Measurements from ENCODE around the gene DMD. TPM values are rescaled to one million over a fixed set of nuclear protein-coding genes. Genes with fewer than 3 reads are reported as not detected.

Gene DMD
- total RNA-seq, 1 donor from 2014 or later: 143 TPM

DNA sequence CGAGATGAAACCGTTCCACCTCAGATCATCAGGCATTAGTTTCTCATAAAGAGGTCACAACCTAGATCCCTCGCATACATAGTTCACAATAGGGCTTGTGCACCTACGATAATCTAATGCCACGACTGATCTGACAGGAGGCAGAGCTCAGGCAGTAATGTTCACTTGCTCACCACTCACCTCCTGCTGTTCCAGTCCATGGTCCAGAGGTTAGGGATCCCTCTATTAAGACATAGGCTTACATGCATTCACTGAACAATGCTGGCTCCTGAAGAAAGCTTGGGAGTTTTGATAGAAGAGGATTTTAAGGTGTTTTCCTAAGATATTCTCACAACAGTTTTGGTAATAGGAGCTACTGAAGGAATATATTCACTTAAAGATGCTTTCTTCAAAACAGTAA is 1903.4 kb downstream of the DMD start:
- H3K36me3 ChIP-seq: no peaks in the 10 kb centered on the region
- no peak overlapping the region for H3K27ac ChIP-seq (replicated peaks)
- H3K4me1 ChIP-seq: no peaks in the 10 kb centered on the region
- no peak for TF ChIP-seq CTCF (IDR thresholded peaks at IDR 0.05; ENCODE audit: borderline replicate concordance)
- intact Hi-C loops (cut with micrococcal nuclease): no loop called here
- no peak for DNase-seq
- no peak overlapping the region for H3K4me3 ChIP-seq
- H3K9me3 ChIP-seq (replicated peaks): no peaks in the 10 kb centered on the region
- H3K27me3 ChIP-seq (ENCODE audit: low read depth): no peaks in the 10 kb centered on the region

DNA sequence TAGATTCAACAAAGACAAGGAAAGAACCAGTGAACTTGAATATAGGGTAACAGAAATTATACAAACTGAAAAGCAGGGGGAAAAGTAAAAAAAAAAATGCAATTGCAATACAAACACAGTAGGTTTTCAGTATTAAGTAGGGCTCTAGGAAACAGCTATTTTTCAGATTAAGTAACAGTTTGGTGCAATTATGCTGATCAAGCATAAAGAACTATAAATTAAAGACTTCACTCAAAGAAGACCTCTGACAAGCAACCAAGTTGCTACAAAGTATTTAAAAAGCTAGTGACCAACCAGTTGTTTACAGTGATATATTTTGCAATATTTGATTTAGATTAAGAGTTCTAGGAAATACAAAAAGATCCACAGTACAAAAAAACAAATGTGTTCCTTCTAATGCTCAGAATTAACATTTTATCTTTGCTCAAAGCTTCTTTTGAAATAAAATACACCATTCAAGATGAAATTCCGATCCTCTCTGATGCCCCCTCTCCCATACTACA is 1908.7 kb downstream of the DMD start:
- DNase-seq: no peak
- no peak overlapping the region for H3K4me3 ChIP-seq
- no peak for TF ChIP-seq CTCF (IDR thresholded peaks at IDR 0.05; ENCODE audit: borderline replicate concordance)
- H3K27me3 ChIP-seq (ENCODE audit: low read depth): no peaks in the 10 kb centered on the region
- no peaks in the 10 kb centered on the region for H3K36me3 ChIP-seq
- no peak overlapping the region for H3K27ac ChIP-seq (replicated peaks)
- intact Hi-C loops (cut with micrococcal nuclease): no loop called here
- no peaks in the 10 kb centered on the region for H3K4me1 ChIP-seq
- H3K9me3 ChIP-seq (replicated peaks): no peaks in the 10 kb centered on the region

DNA sequence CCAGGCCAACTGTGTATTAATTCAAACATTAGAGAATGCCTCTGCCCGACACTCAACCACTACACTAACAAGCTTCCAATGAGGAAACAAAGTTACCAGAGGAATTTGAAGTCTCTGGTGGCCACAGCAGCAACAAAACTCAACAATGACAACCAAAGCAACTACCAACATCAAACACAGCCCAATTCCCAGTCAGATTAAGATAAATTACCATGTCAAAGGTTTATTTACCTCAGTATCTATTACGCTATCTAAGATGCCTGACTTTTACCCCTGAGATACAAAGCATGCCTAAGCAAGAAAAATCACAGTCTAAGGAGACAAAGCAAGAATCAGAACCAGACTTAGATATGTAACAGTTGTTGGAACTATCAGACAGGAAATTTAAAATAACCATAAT is 1909.4 kb downstream of the DMD start:
- intact Hi-C loops (cut with micrococcal nuclease): no loop called here
- H3K27me3 ChIP-seq (ENCODE audit: low read depth): no peaks in the 10 kb centered on the region
- no peaks in the 10 kb centered on the region for H3K9me3 ChIP-seq (replicated peaks)
- TF ChIP-seq CTCF (IDR thresholded peaks at IDR 0.05; ENCODE audit: borderline replicate concordance): no peak
- DNase-seq: no peak
- no peak overlapping the region for H3K27ac ChIP-seq (replicated peaks)
- no peak overlapping the region for H3K4me3 ChIP-seq
- no peaks in the 10 kb centered on the region for H3K4me1 ChIP-seq
- no peaks in the 10 kb centered on the region for H3K36me3 ChIP-seq

DNA sequence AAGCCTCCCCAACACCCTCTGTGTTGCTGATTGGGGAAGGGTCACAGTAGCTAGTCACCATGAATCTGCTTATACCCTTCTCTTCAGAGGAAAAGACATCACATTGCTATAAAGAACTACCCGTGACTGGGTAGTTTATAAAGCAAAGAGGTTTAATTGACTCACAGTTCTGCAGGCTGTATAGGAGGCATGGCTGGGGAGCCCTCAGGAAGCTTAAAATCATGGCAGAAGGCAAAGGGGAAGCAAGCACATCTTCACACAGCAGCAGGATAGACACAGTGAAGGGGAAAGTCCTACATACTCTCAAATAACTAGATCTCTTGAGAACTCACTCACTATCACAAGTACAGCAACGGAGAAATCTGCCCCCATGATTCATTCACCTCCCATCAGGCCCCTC is 1910.1 kb downstream of the DMD start:
- no peak overlapping the region for H3K4me3 ChIP-seq
- TF ChIP-seq CTCF (IDR thresholded peaks at IDR 0.05; ENCODE audit: borderline replicate concordance): no peak
- no peaks in the 10 kb centered on the region for H3K4me1 ChIP-seq
- DNase-seq: no peak
- no peak overlapping the region for H3K27ac ChIP-seq (replicated peaks)
- H3K9me3 ChIP-seq (replicated peaks): no peaks in the 10 kb centered on the region
- intact Hi-C loops (cut with micrococcal nuclease): no loop called here
- H3K36me3 ChIP-seq: no peaks in the 10 kb centered on the region
- no peaks in the 10 kb centered on the region for H3K27me3 ChIP-seq (ENCODE audit: low read depth)

DNA sequence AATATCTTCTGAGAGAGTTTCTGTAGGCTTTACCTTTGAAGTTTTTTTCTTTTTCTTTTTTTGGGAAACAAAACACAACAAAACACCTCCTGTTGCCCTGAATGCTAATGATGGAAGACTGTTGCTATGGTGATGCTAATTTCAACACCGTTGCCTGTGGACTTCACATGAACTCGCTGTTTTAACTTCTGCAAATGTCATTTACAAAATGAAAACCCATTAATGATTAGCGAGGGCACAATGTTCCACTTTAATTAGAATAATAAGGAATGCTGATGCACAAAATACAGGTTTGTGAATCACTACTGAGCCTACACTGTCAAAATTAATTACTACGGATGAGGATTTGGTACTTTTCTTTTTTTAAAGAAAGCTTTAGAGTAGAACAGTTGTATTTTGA is 1912.4 kb downstream of the DMD start:
- Histone ChIP-seq H3K4me1 (no peaks in the 10 kb centered on the region), H3K9me3 (replicated peaks) (no peaks in the 10 kb centered on the region), H3K27me3 (ENCODE audit: low read depth) (no peaks in the 10 kb centered on the region), H3K27ac (replicated peaks) (no peak overlapping the region), H3K36me3 (no peaks in the 10 kb centered on the region), H3K4me3 (no peak overlapping the region)
- intact Hi-C loops (cut with micrococcal nuclease): no loop called here
- TF ChIP-seq CTCF (IDR thresholded peaks at IDR 0.05; ENCODE audit: borderline replicate concordance): no peak
- no peak for DNase-seq

DNA sequence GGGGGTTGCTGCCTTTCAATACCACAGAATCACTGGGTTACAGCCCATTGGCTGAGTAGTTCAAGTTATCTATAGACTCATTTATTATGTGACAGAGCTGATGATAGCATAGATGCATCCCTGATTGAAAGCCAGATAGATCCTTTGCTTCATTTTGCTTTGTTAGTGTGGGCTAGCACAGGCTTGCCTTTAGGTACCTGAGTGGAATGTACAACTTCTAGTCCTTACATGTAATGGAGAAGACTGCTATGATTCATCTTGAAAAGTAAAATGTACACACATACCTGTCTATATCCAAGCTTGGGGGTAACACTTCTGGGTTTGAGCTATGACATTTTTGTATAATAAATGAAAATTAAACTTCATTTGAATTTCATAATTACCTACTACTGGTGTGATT is 1913.5 kb downstream of the DMD start:
- DNase-seq: no peak
- H3K4me1 ChIP-seq: no peaks in the 10 kb centered on the region
- no peak overlapping the region for H3K4me3 ChIP-seq
- intact Hi-C loops (cut with micrococcal nuclease): no loop called here
- H3K27ac ChIP-seq (replicated peaks): no peak overlapping the region
- no peaks in the 10 kb centered on the region for H3K36me3 ChIP-seq
- no peaks in the 10 kb centered on the region for H3K9me3 ChIP-seq (replicated peaks)
- H3K27me3 ChIP-seq (ENCODE audit: low read depth): no peaks in the 10 kb centered on the region
- TF ChIP-seq CTCF (IDR thresholded peaks at IDR 0.05; ENCODE audit: borderline replicate concordance): no peak
